GM19239 (cell line): ENCODE data around the gene IL1RAPL2.
A peak's percentile ranks its signal among the peaks of the same experiment; 100 is the strongest.
"Not testable (repeated sequence)": the region's sequence is repeated elsewhere in the genome, so short reads cannot be mapped to it uniquely, and the experiment has no call there.

Source experiments
- DNase-seq: peaks from one replicate; pipeline ENCODE4 v3.0.0; 2011; ENCODE audit warnings: low spot score; ENCODE audit not compliant: insufficient read length
- FAIRE-seq: peaks from 2 replicates; lab custom pipeline; 2011; peaks lifted over from hg19 to GRCh38; lab: Jason Lieb, UNC

IL1RAPL2 gene

GRCh38 chrX:105647749-105648148 lies 1081.8 kb downstream of the IL1RAPL2 start:
- DNase-seq (no peak), FAIRE-seq (no peak)

- DNase-seq (no peak), FAIRE-seq (no peak)
These were observed 1082.7 kb downstream of the IL1RAPL2 start for GRCh38 chrX:105648732-105649131.

GRCh38 chrX:105650577-105650976 lies 1084.6 kb downstream of the IL1RAPL2 start:
- no peak for FAIRE-seq
- no peak for DNase-seq

- DNase-seq (no peak), FAIRE-seq (no peak)
These were observed 1085.0 kb downstream of the IL1RAPL2 start for GRCh38 chrX:105650986-105651385.

GRCh38 chrX:105653891-105654290 lies 1087.9 kb downstream of the IL1RAPL2 start:
- no peak for FAIRE-seq
- DNase-seq = no peak

- FAIRE-seq (no peak), DNase-seq (no peak)
These were observed 1092.1 kb downstream of the IL1RAPL2 start for GRCh38 chrX:105658136-105658535.

- DNase-seq (no peak), FAIRE-seq (no peak)
These were observed 1096.2 kb downstream of the IL1RAPL2 start for GRCh38 chrX:105662248-105662647.

GRCh38 chrX:105664243-105664642 lies 1098.2 kb downstream of the IL1RAPL2 start:
- FAIRE-seq = no peak

GRCh38 chrX:105684288-105684687 lies 1118.3 kb downstream of the IL1RAPL2 start:
- DNase-seq, FAIRE-seq: not testable (repeated sequence)

More at GRCh38 chrX:105664243-105664642, 1098.2 kb downstream of the IL1RAPL2 start:
- no peak for DNase-seq

GRCh38 chrX:105694839-105695238 lies 1128.8 kb downstream of the IL1RAPL2 start:
- DNase-seq = no peak

GRCh38 chrX:105695451-105695850 lies 1129.5 kb downstream of the IL1RAPL2 start:
- DNase-seq (no peak), FAIRE-seq (no peak)

More at GRCh38 chrX:105694839-105695238, 1128.8 kb downstream of the IL1RAPL2 start:
- FAIRE-seq = no peak

GRCh38 chrX:105696870-105697269 lies 1130.9 kb downstream of the IL1RAPL2 start:
- peak; percentile 61 for FAIRE-seq
- DNase-seq = no peak

GRCh38 chrX:105697984-105698781 lies 1132.2 kb downstream of the IL1RAPL2 start:
- FAIRE-seq (no peak), DNase-seq (no peak)

- FAIRE-seq (no peak), DNase-seq (no peak)
These were observed 1134.3 kb downstream of the IL1RAPL2 start for GRCh38 chrX:105700331-105700730.

GRCh38 chrX:105701310-105702052 lies 1135.5 kb downstream of the IL1RAPL2 start:
- FAIRE-seq (no peak), DNase-seq (no peak)

- FAIRE-seq (no peak), DNase-seq (no peak)
These were observed 1137.9 kb downstream of the IL1RAPL2 start for GRCh38 chrX:105703876-105704275.

GRCh38 chrX:105706041-105706440 lies 1140.0 kb downstream of the IL1RAPL2 start:
- DNase-seq (no peak), FAIRE-seq (no peak)

- no peak for DNase-seq
- no peak for FAIRE-seq
These were observed 1145.8 kb downstream of the IL1RAPL2 start for GRCh38 chrX:105711805-105712204.

- DNase-seq = no peak
- no peak for FAIRE-seq
These were observed 1149.7 kb downstream of the IL1RAPL2 start for GRCh38 chrX:105715746-105716145.

GRCh38 chrX:105723966-105724735 lies 1158.2 kb downstream of the IL1RAPL2 start:
- FAIRE-seq (no peak), DNase-seq (no peak)

- FAIRE-seq (peak; percentile 4), DNase-seq (no peak)
These were observed 1159.2 kb downstream of the IL1RAPL2 start for GRCh38 chrX:105725228-105725627.
